Activated effector memory CD4-positive, alpha-beta T cell treated with anti-CD3 and anti-CD28 coated beads, Interleukin-2, amount 50 U/mL, for 16 hours (primary cell): ENCODE data around the gene CAMK1D.
"Not testable (repeated sequence)": the region's sequence is repeated elsewhere in the genome, so short reads cannot be mapped to it uniquely, and the experiment has no call there.

Experiments
- DNase-seq: peaks from one replicate; pipeline ENCODE4 v3.0.0-alpha.2; 2020

CAMK1D gene

GRCh38 chr10:12526311-12526710 is 177.0 kb downstream of the CAMK1D start:
- no peak for DNase-seq

GRCh38 chr10:12529976-12530375 is 180.6 kb downstream of the CAMK1D start:
- no peak for DNase-seq

DNA sequence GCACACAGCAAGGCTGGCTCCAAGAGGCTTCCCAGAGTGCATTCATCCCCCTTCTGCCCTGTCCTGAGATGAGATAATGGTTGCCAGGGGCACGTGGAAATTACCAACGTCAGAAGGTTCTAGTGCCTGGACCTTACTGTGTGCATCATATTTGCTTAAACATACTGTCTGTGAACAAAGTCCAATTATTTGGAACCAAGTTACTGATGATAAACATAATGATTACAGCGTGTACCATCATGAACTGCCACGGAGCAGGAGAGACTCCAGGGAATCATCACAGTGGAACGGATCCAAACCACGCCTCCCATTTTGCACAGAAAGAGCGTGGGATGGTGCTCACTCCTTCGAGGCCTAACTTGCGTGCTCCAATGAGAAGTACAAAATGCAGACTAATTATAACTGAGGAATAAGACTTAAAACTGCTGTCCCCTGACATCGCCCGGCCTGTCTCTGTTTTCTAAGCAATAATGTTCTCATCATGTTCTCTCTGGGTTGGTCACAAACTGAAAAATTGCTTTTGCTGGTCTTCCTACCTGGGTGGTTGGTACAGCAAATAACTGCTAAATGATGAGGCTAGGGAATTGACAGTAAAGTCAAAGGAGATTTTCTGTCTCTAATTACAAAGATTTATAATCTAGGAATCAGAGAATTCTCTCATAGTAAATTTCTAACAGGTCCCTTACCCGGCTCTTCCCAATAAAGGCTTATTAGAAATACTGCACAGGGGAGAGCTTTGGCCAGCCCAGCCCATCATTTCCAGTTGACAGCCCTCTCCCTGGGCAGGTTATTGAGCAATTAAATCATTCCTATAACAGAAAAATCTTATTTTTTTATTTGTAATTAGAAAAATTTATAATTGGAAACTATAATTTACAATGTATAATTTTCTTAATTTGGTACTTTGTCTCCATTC is 182.2 kb downstream of the CAMK1D start:
- no peak for DNase-seq

DNA sequence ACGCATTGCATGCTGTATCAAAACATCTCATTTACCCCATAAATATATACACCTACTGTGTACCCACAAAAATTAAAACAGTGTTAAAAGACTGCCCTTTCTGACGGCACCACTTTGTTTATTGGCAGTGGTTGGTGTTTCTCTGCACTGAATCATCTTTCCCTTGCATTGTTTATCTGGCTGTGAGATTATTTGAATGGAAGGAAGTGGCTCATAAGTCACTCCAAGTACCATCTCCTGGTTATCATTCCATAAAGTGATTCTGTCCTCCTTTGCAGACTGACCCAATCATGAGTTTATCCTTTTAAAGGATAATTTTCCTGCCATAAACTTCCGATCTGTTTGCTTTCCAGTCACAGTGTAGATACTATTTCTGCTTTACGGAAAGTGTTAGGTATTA is 183.8 kb downstream of the CAMK1D start:
- no peak for DNase-seq

DNA sequence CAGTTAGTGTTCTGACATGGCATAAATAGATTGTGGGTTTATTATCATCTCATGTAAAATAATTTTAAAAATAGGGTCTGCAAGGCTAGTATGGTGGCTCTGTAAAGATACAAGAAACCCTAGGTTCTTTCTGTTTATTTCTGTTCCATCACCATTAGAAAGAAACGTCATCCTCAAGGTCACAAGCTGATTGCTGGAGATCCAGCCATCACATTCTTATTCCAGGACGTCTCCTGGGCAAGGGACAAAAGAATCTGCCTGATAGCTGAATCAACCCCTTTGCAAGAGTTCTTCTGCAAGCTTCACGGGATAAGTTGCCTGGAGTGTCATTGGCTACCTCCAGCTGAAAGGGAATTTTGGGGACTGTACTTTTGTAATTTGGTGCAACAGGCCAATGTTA is 184.4 kb downstream of the CAMK1D start:
- DNase-seq, result no peak

- no peak for DNase-seq
Measured at GRCh38 chr10:12534824-12535223, 185.5 kb downstream of the CAMK1D start.

GRCh38 chr10:12535656-12536055 is 186.3 kb downstream of the CAMK1D start:
- no peak for DNase-seq

DNA sequence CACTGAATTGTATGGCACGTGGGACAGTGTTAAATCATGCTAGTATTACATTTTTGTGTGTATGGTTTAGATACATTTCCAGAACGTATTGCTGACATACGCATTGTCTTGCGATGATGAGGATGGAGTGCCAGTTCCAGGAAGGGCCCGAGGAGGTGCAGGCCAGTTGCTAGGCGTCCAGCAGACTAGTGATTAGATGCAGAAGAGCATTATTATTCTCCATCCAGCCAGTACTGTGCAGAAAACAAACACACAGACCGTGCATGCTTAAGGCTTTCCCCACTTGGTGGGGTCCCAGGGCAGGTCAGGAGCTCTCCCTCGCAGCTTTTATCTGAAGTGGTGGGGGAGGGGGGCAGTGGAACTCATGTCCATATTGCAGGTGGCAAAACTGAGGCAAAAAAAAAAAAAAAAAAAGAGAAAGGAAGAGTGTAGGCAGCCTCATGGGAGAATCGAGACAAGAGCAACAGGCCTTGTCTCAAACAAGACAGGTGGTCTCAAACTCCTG is 189.2 kb downstream of the CAMK1D start:
- DNase-seq, result no peak

DNA sequence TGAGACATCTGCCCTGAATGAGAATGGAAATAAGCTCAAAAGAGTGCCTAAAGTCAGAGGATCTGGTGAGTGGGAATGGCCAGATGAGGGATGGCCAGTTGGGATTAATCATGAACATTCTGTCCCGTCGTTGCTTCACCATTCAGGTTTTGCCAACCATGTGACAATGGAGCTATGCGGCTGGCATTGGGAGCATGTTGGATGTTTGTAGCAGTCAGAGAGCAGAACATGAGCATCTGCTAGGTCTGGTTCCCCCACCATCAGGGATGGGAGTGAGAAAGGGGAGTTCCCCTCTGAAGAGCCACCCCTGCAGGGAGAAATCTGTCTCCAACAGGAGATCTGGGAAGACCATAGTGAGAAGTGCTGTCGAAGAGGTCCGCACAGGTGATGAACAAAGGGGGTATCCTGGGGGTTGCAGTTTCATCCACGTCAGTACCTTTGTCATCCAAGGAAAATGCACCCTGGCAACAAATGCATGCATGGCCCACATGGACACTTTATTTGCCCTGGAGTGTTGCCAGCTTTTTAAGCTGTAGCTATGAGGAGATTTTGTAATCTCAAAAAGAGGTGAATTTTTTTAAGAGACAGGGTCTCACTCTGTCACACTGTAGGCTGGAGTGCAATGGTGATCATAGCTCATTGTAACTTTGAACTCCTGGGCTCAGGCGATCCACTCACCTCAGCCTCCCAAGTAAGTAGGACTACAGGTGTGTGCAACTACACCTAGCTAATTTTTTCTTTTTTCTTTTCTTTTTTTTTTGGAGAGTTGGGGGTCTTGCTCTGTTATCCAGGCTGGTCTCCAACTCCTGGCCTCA is 190.2 kb downstream of the CAMK1D start:
- no peak for DNase-seq

- no peak for DNase-seq
Measured at GRCh38 chr10:12540341-12540781, 191.0 kb downstream of the CAMK1D start.

DNA sequence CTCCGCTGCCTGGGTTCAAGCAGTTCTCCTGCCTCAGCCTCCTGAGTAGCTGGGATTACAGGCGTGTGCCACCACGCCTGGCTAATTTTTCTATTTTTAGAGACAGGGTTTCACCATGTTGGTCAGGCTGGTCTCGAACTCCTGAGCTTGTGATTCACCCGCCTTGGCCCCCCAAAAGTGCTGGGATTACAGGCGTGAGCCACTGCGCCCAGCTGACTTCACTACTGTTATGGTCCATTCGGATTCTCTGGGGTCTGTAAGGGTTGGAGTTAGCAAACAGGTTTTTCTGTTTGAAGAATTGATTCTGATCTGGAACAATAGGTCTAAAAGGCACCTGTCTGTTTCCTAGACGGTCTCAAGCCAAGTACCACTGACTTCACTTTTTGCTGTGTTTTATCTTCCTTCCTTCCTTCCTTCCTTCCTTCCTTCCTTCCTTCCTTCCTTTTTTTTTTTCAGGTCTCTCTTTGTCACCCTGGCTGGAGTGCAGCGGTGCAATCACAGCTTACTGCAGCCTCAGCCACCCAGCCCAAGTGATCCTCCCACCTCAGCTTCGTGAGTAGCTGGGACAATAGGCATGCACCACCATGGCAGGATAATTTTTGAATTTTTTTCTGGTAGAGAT is 192.2 kb downstream of the CAMK1D start:
- DNase-seq, result no peak

GRCh38 chr10:12542133-12542670 is 192.9 kb downstream of the CAMK1D start:
- DNase-seq, result no peak

DNA sequence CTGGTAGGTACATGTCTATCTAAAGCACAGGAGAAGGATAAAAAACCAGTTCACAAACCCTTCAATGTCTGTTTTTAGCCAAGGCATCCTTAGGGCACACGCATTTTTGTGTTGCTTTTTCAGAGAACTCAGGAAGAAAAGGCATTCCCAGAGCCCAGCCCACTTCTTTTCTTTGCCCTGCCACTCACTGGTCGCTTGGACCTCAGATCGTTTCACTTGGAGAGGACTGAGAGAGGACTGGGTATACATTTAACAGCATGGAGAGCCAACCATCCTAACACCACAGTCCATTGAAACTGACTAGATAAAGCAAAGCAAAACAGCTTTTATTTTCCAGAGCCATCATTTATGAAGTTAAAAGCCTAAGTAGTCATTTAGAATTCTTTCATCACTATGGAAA is 194.2 kb downstream of the CAMK1D start:
- no peak for DNase-seq

- DNase-seq, result not testable (repeated sequence)
Measured at GRCh38 chr10:12546160-12546802, 196.9 kb downstream of the CAMK1D start.

GRCh38 chr10:12547301-12547771 is 198.0 kb downstream of the CAMK1D start:
- no peak for DNase-seq

GRCh38 chr10:12549297-12549696 is 199.9 kb downstream of the CAMK1D start:
- no peak for DNase-seq

- DNase-seq, result no peak
Measured at GRCh38 chr10:12550994-12551393, 201.6 kb downstream of the CAMK1D start.

GRCh38 chr10:12556039-12556438 is 206.7 kb downstream of the CAMK1D start:
- no peak for DNase-seq

GRCh38 chr10:12559578-12560178 is 210.3 kb downstream of the CAMK1D start:
- DNase-seq, result no peak

DNA sequence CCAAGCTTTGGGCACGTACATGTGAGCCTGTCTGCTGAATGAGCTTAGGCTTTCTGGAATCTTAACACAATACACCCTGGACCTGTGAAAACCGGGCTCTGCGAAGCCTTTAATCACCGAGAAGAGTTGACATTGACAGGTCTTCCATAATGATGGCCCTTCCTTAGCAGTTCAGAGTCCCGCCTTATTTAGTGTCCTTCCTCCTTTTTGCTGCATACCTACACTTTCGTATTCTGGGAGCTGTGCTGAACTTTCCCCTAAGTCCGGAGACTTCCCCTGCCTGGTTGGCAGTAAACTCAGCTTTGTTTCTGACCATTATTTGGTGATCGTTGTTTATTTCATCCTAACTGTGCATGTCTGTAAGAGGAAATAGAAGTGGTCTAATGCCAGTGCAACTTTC is 212.0 kb downstream of the CAMK1D start:
- no peak for DNase-seq

DNA sequence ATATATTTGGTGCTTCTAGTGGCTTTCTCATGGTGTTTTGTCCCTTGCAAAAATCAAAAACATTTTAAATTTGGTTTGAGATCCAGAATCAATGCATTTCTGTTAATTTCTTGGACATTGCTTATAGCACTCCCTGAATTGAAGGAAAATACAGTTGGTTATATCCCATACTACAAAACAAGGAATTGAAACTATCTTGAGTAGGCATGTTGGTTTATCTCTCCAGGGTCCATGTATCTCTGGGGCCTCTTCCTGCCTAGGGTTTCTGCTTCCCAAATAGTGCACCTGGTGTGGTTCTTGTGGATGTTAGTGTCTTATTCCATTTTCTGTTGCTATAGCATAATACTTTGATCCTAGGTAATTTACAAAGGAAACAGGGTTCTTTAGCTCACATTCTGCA is 212.4 kb downstream of the CAMK1D start:
- no peak for DNase-seq

GRCh38 chr10:12563489-12563888 is 214.1 kb downstream of the CAMK1D start:
- no peak for DNase-seq
